GM21723 (cell line): ENCODE results near the gene CRKL.

Experiments
- ATAC-seq: cut with Tn5 transposase; IDR thresholded peaks from one replicate; pipeline ENCODE4 v1.9.1; 2021; ENCODE audit warnings: mild to moderate bottlenecking, moderate library complexity; ENCODE audit not compliant: unreplicated experiment

The CRKL gene

GRCh38 chr22:20994128-20994901 is 77.1 kb downstream of the CRKL start:
- ATAC-seq, result no peak

- ATAC-seq, result no peak
Measured at GRCh38 chr22:20994902-20995241, 77.7 kb downstream of the CRKL start.

- ATAC-seq, result no peak
Measured at GRCh38 chr22:20995329-20996030, 78.3 kb downstream of the CRKL start.

DNA sequence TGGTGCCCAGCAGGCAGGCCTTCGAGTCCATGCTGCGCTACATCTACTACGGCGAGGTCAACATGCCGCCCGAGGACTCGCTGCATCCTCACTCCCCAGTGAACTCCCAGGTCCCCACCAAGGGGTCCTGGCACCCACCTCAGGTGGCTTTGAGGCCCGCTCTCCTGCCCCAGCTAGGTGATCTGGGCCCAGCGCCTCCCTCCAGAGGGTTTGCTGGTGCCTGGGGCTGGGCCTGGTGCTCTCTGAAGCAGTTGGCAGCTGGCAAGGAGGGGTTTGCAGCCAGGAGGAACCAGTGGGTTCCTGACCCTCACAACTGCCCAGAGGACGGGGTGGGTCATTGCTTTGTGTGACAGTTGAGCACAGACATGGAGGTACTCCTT is 78.8 kb downstream of the CRKL start:
- ATAC-seq, result no peak

- ATAC-seq, result no peak
Measured at GRCh38 chr22:20996598-20997535, 79.7 kb downstream of the CRKL start.

DNA sequence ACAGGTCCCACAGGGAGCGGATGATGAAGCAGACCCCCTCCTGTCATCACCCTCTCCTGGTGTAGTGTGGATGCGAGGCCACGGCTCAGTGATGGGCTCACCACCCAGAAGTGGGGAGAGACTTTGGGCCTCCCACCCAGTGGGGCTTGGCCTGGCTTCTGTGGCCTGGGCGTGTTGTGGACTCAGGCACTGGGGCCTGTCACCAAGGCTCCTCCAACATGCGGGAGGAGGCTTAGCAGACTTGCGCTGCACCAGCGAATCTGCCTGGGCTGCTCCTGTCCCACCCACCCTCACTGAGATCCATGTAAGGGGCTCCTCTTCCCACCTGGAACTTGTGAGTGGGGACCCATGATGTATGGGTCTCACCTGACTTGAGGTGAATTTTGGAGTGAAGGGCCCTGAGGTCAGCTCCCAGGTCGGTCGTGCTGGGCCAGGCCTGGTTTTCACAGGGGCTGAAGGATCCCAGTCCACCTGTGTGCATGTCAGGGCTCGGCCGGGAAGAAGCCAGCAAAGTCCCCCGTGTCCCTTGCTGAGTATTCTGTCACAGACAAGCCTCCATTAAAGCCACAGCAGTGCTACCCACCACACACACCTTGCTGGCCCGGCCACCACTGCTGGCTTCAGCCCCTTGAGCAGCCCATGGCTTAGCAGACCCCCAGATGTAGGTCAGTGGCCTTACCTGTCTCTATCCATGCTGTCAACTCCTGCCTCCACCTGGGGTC is 80.5 kb downstream of the CRKL start:
- ATAC-seq, result no peak

DNA sequence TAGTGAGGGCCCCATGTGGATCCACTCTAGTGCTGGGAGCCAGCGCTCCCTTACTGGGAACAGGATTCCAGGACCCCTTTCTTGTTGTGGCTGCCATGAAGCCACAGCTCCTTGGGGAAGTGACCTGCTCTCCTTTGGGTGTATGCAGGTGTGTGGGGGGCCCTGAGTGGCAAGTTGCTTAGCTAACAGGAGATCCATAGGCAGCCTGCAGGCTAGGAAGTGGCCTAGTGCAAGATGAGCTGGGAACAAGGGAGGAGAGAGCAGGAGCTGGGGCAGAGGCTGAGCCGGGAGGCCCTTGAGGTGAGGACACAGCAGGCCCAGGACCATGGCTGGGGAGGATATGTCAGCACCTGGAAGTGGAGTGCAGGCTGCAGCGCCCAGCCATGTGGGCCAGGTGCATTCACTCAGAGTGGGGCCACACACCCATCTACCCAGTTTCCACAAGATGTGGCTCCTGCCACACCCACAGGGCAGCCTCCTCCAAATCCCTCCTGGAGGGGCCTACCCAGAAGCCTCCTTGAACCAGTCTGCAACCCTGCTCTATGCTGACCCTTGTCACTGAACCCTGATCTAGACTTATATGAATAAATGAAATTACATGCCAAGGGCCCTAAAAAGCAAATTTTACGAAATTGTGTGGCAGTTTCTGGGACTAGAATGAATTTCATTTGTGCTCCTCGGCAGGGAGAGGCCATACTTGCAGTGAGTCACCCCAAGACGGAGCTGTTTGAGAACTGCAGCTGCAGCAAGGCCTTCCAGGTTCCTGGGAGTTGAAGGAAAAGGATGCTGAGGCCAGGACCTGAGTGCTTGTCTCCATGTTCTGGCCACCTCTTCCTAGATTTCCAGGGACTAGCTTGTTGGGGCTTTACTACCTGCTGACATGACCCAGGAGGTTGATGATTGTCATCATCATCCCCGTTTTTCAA is 81.5 kb downstream of the CRKL start:
- ATAC-seq, result no peak

GRCh38 chr22:20999350-21000206 is 82.4 kb downstream of the CRKL start:
- no peak for ATAC-seq

DNA sequence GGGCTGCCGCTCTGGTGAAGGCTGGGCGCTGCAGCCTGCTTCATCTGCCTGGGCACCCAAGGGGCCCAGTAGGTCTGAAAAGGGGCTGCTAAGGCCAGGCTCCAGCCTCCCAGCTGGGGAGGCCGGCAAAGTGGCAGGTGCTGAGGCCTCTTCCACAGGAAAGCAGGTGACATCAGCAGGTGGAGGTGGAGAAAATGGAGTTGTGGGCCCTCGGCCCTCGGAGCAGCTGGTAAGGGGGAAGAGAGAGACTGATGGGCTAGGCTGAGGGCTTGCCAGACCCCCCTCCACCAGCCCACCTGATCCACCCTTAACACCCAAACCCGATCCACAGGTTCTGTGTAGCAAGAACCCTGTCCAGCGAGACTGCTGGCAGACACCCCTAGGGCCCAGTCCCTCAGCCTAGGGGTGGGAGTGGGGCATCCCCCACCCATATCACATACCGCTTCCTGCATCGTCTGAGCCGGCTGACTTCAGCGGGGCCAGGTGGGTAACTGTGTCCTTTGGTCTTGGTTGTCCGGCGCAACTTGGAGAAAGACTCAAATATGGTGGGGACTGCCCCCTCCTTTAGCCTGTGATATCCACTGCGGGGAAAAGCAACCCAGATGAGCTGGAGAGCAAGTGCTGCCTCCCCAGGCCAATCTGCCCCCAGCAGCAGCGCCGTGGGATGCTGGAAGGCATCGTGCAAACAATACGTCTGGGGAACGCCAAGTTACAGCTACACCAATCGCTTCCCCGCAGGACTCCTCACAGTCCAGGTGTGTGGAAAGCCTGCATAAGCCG is 83.2 kb downstream of the CRKL start:
- ATAC-seq, result no peak

- peak; percentile 3 for ATAC-seq
Measured at GRCh38 chr22:21000987-21001600, 83.9 kb downstream of the CRKL start.

DNA sequence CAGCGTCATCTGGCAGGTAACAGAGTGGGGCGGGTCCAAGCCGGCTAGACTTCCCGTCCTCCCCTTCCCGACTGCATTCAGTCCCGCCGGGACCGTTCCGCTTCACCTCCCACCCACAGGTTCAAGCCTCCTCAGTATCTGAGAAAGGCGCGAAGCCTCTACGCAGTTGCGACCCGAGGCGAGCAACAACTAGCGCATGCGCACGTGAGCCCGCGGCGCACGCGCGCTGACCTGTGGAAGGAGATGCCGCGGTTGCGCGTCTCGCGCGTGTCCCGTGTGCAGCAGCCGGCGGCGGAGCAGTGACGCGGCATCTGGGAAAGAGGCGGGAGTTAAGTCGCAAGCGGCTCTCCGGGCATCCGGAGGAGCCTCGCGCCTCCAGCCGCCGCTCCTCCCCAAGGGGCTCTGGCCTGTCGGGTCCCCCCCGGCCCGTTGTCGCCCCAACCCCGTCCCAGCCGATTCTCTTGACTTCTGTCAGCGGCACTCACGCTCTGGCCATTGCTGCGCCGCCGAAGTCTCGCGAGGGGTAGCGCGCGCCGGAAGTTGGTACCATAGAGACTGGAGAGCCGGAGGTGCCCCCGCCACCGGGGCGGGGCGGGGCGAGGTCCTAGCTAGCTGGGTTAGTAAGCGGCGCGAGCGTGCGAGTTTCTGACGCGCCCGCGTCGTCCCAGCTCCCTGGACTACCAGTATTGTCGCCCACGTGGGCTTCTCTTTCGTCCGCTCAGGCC is 84.6 kb downstream of the CRKL start, which contains the start of gene THAP7:
Gene THAP7 (minus strand): TSS at position 518 of the 725 bp plus-strand sequence. CDS start 207 bp downstream, at position 311.
- ATAC-seq, result peak; percentile 78
